Measurements from ENCODE around the gene CD302. TPM values are rescaled to one million over a fixed set of nuclear protein-coding genes. Genes with fewer than 3 reads are reported as not detected.
"Not testable (repeated sequence)": the region's sequence is repeated elsewhere in the genome, so short reads cannot be mapped to it uniquely, and the experiment has no call there.

CD302 gene
- total and polyA plus RNA-seq, 2 of the 4 experiments (the other 2 are of a cell fraction) = 3.8 to 4.0 TPM

DNA sequence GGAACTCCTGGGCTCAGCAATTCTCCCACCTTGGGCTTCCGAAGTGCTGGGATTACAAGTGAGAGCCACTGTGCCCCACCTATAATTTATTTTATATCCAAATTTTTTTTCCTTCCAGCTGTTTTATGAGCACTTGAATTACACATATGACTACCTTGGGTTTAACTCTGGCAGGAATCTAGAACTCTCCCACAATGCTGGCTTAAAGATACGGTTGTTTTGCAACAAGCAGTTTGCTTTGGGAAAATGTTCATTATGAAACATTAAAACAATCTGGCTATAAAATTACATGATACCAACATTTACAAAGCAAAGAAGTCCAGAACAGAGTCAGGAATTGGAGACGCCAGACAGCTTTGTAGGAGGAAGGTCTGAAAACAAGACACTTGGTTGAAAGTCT is 12.8 kb downstream of the CD302 start:
- WGBS, 2 experiments (ENCODE audit: extremely low coverage in 2 of 2, insufficient read length in 1 of 2) = 100% methylated on average over 1 of the region's 3 CpGs; no CpG with 5 or more reads in 1 of the 2 experiments
- no TSS peak for BruUV-seq (replicated peaks)

DNA sequence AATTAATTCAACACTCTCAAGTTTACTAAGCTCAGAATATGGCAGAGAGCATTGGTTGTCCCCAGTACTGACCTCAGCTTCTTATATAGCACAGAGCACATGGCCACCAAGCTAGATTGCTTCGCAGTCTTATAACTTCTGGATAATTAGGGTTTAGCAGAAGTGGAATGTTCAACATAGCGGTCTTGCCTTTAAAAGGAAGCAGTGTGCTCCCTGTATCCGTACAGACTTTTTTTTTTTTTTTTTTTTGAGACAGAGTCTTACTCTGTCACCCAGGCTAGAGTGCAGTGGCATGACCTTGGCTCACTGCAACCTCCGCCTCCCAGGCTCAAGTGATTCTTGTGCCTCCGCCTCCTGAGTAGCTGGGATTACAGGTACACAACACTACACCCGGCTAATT is 13.3 kb downstream of the CD302 start:
- H3K79me1 ChIP-seq (ENCODE audit: low read depth in 1 of 2, low read length in 2 of 2); intact Hi-C loops (cut with micrococcal nuclease); H2AK5ac ChIP-seq (ENCODE audit: low read depth, low read length); H3K4me3 ChIP-seq (ENCODE audit: insufficient read depth, low read depth, low read length); BruUV-seq (replicated peaks); H4K20me1 ChIP-seq (ENCODE audit: insufficient read depth, low read length); dilution Hi-C loops (cut with HindIII; ENCODE audit: low sequenced_read_pairs, unreplicated experiment); H4K8ac ChIP-seq (ENCODE audit: low read depth in 2 of 2, low read length in 2 of 2); H3K36me3 ChIP-seq (ENCODE audit: control insufficient read depth, insufficient read depth, low read length); H3K4ac ChIP-seq (ENCODE audit: low read depth, low read length); H3K27me3 ChIP-seq (ENCODE audit: control insufficient read depth, insufficient read depth, low read length); H3K27ac ChIP-seq (ENCODE audit: insufficient read depth, low read length); CTCF ChIA-PET; H2BK120ac ChIP-seq (ENCODE audit: low read depth, low read length); H3K23ac ChIP-seq (ENCODE audit: low read depth, low read length); H2BK20ac ChIP-seq (ENCODE audit: low read depth, low read length); H2BK5ac ChIP-seq (ENCODE audit: low read depth, low read length, poor library complexity, severe bottlenecking); H3K18ac ChIP-seq (ENCODE audit: low read depth, low read length); H3K14ac ChIP-seq (replicated peaks; ENCODE audit: low read depth, low read length); in situ Hi-C loops (cut with MboI; ENCODE audit: low sequenced_read_pairs); H3K9me1 ChIP-seq (ENCODE audit: insufficient read depth, low read length); ATAC-seq (ENCODE audit: low read depth); DNase-seq; H3K56ac ChIP-seq (ENCODE audit: extremely low read depth, insufficient read depth, low read length); H2BK15ac ChIP-seq (ENCODE audit: low read depth, low read length); POLR2A ChIA-PET (ENCODE audit: unreplicated experiment); H2AFZ ChIP-seq (replicated peaks; ENCODE audit: low read length, poor library complexity); H3K4me2 ChIP-seq (ENCODE audit: low read depth, low read length); H3K9ac ChIP-seq (ENCODE audit: low read depth, low read length); H2AK9ac ChIP-seq (replicated peaks; ENCODE audit: low read depth, low read length, poor library complexity); H4K91ac ChIP-seq (ENCODE audit: insufficient read depth, low read depth, low read length); H4K5ac ChIP-seq (ENCODE audit: low read depth, low read length); H3K4me1 ChIP-seq (ENCODE audit: control insufficient read depth, insufficient read depth, low read length); H3K9me3 ChIP-seq (ENCODE audit: control insufficient read depth, insufficient read depth, low read length): not testable (repeated sequence)
- WGBS, 2 experiments (ENCODE audit: extremely low coverage in 2 of 2, insufficient read length in 1 of 2) = 70% methylated on average over 2 of the region's 6 CpGs; no CpG with 5 or more reads in 1 of the 2 experiments

More for the DNA sequence above, 12.8 kb downstream of the CD302 start:
- Histone ChIP-seq H2BK120ac (ENCODE audit: low read depth, low read length) (no peak overlapping the region), H2BK20ac (ENCODE audit: low read depth, low read length) (no peak overlapping the region), H3K4me2 (ENCODE audit: low read depth, low read length) (no peak overlapping the region), H2BK15ac (ENCODE audit: low read depth, low read length) (no peak overlapping the region), H3K4ac (ENCODE audit: low read depth, low read length) (no peak overlapping the region), H2AK9ac (replicated peaks; ENCODE audit: low read depth, low read length, poor library complexity) (no peak overlapping the region), H3K27me3 (ENCODE audit: control insufficient read depth, insufficient read depth, low read length) (no peaks in the 10 kb centered on the region), H4K91ac (ENCODE audit: insufficient read depth, low read depth, low read length) (no peak overlapping the region), H3K14ac (replicated peaks; ENCODE audit: low read depth, low read length) (no peak overlapping the region), H4K8ac (ENCODE audit: low read depth in 2 of 2, low read length in 2 of 2) (no peak overlapping the region), H3K18ac (ENCODE audit: low read depth, low read length) (no peak overlapping the region), H2AK5ac (ENCODE audit: low read depth, low read length) (no peak overlapping the region), H3K79me1 (ENCODE audit: low read depth in 1 of 2, low read length in 2 of 2) (peaks cover 3 to 11% of the 10 kb centered on the region in 2 experiments; a peak in 3 of 4 replicates), H3K27ac (ENCODE audit: insufficient read depth, low read length) (no peak overlapping the region), H4K20me1 (ENCODE audit: insufficient read depth, low read length) (no peaks in the 10 kb centered on the region), H3K23ac (ENCODE audit: low read depth, low read length) (no peak overlapping the region), H3K36me3 (ENCODE audit: control insufficient read depth, insufficient read depth, low read length) (no peaks in the 10 kb centered on the region), H3K56ac (ENCODE audit: extremely low read depth, insufficient read depth, low read length) (no peak overlapping the region), H3K9me3 (ENCODE audit: control insufficient read depth, insufficient read depth, low read length) (no peaks in the 10 kb centered on the region), H4K5ac (ENCODE audit: low read depth, low read length) (no peak overlapping the region), H3K9me1 (ENCODE audit: insufficient read depth, low read length) (no peaks in the 10 kb centered on the region; the same call in 1 of the 2 replicates), H3K4me3 (ENCODE audit: insufficient read depth, low read depth, low read length) (no peak overlapping the region), H3K9ac (ENCODE audit: low read depth, low read length) (no peak overlapping the region), H3K4me1 (ENCODE audit: control insufficient read depth, insufficient read depth, low read length) (no peaks in the 10 kb centered on the region), H2AFZ (replicated peaks; ENCODE audit: low read length, poor library complexity) (no peak overlapping the region), H2BK5ac (ENCODE audit: low read depth, low read length, poor library complexity, severe bottlenecking) (no peak overlapping the region)
- POLR2A ChIA-PET (ENCODE audit: unreplicated experiment) = no interaction called here
- TF ChIP-seq CHD1 (IDR thresholded peaks at IDR 0.05; ENCODE audit: low read depth, low read length) = no peak
- no peak for TF ChIP-seq MXI1 (IDR thresholded peaks at IDR 0.05; ENCODE audit: borderline replicate concordance, low read depth, low read length)
- TF ChIP-seq USF2 (IDR thresholded peaks at IDR 0.05; ENCODE audit: low read depth, low read length) = no peak
- no peak for TF ChIP-seq RAD21 (IDR thresholded peaks at IDR 0.05; ENCODE audit: low read length)
- intact Hi-C loops (cut with micrococcal nuclease) (no loop called here), in situ Hi-C loops (cut with MboI; ENCODE audit: low sequenced_read_pairs) (no loop called here), dilution Hi-C loops (cut with HindIII; ENCODE audit: low sequenced_read_pairs, unreplicated experiment) (no loop called here)
- DNase-seq (no peak), ATAC-seq (ENCODE audit: low read depth) (no peak)
- CTCF ChIA-PET = no interaction called here
